HepG2 (cell line): ENCODE measurements around the gene HOXB2. TPM values are rescaled to one million over a fixed set of nuclear protein-coding genes. Genes with fewer than 3 reads are reported as not detected.

ENCODE experiments used
- ATAC-seq: fragments of 200-7000 bp; cut with Tn5 transposase; 3 replicates; pipeline ENCODE4 v1.9.1; 2020; ENCODE audit warnings: mild to moderate bottlenecking, moderate library complexity
- BruUV-seq: library from RNA; stranded (reverse); fragments of 400-500 nt; replicated peaks from 2 replicates; lab custom pipeline; 2021; lab: Mats Ljungman, UMichigan
- CTCF ChIA-PET: fragments of 300-600 bp; formaldehyde crosslinking; extraction: SDS; loops from one replicate; lab custom pipeline; 2021; ENCODE audit warnings: low total read pairs, inconsistent platforms, low intra/inter-chr PET ratio; lab: Yijun Ruan, JAX
- POLR2A ChIA-PET: fragments of 350-600 bp; sonication (Branson Sonifier 250); formaldehyde crosslinking; loops from one replicate; lab custom pipeline; 2020; ENCODE audit warnings: antibody characterized with exemption, inconsistent platforms; lab: Yijun Ruan, JAX
- DNase-seq: peaks from one replicate; pipeline ENCODE4 v3.0.0-alpha.2; 2015; ENCODE audit warnings: low spot score
- FAIRE-seq: peaks from 3 replicates; lab custom pipeline; 2011; peaks lifted over from hg19 to GRCh38; lab: Jason Lieb, UNC
- H2AFZ ChIP-seq: one replicate; pipeline ENCODE4 v1.6.1; 2011; ENCODE audit warnings: low read length, inconsistent platforms
- H3K27ac ChIP-seq: fragments of 300-600 bp; 3 replicates; pipeline ENCODE4 v1.8.0; 2011; ENCODE audit warnings: mixed run types, mild to moderate bottlenecking, mixed read lengths, low read length, inconsistent platforms; ENCODE audit not compliant: insufficient read depth; ENCODE audit errors: extremely low read length
- H3K27me3 ChIP-seq, 2 experiments: fragments of 200-600 bp in 1 of 2; 2 replicates in 1 of 2; 3 replicates in 1 of 2; pipeline versions ENCODE4 v1.6.0 to v1.8.0; 2011; ENCODE audit warnings: low read length in 2 of 2, mild to moderate bottlenecking in 2 of 2, moderate library complexity in 2 of 2, inconsistent platforms in 1 of 2; ENCODE audit not compliant: insufficient read depth in 2 of 2, control insufficient read depth in 1 of 2
- H3K36me3 ChIP-seq, 2 experiments: fragments of 200-600 bp in 1 of 2; replicated peaks in 1 of 2; 2 replicates in 1 of 2; 3 replicates in 1 of 2; pipeline versions ENCODE4 v1.5.1 to v1.8.0; 2011; ENCODE audit warnings: low read length in 2 of 2, inconsistent platforms in 1 of 2; ENCODE audit not compliant: insufficient read depth in 2 of 2, control insufficient read depth in 1 of 2
- H3K4me1 ChIP-seq: 2 replicates; pipeline ENCODE4 v1.5.1; 2012; ENCODE audit warnings: low read length, inconsistent platforms; ENCODE audit not compliant: insufficient read depth
- H3K4me2 ChIP-seq: 2 replicates; pipeline ENCODE4 v1.6.0; 2011; ENCODE audit warnings: low read depth, low read length, inconsistent platforms
- H3K4me3 ChIP-seq, 3 experiments: fragments of 200-600 bp in 1 of 3; sonication (generic), shearing (Covaris generic) in 1 of 3; replicated peaks in 1 of 3; 2 replicates each; pipeline ENCODE4 v1.5.1; 2011 to 2016; ENCODE audit warnings: low read length in 3 of 3, inconsistent platforms in 2 of 3, low read depth in 2 of 3, mild to moderate bottlenecking in 2 of 3, control low read depth in 1 of 3, mixed read lengths in 1 of 3; ENCODE audit not compliant: insufficient read depth in 1 of 3
- H3K79me2 ChIP-seq: one replicate; pipeline ENCODE4 v1.6.1; 2011; ENCODE audit warnings: low read length, inconsistent platforms; ENCODE audit not compliant: insufficient read depth
- H3K9ac ChIP-seq: 2 replicates; pipeline ENCODE4 v1.6.0; 2011; ENCODE audit warnings: mild to moderate bottlenecking, low read depth, low read length, inconsistent platforms; ENCODE audit not compliant: insufficient read depth
- H3K9me3 ChIP-seq: 2 replicates; pipeline ENCODE4 v1.5.1; 2012; ENCODE audit warnings: mild to moderate bottlenecking, low read length
- H4K20me1 ChIP-seq: 2 replicates; pipeline ENCODE4 v1.6.0; 2011; ENCODE audit warnings: inconsistent platforms, mild to moderate bottlenecking, low read length, moderate library complexity; ENCODE audit not compliant: insufficient read depth
- ATF6 ChIP-seq: sonication (generic); formaldehyde crosslinking; conservative IDR thresholded peaks from 2 replicates; pipeline ENCODE4 v1.4.0; 2020; ENCODE audit warnings: missing genetic modification reagents
- MBD4 ChIP-seq: IDR thresholded peaks from 2 replicates; pipeline ENCODE4 v1.6.1; 2012; ENCODE audit warnings: low read length, inconsistent platforms, borderline replicate concordance
- NBN ChIP-seq: fragments of 450-650 bp; conservative IDR thresholded peaks from 2 replicates; pipeline ENCODE4 v1.6.1; 2017
- POGZ ChIP-seq: sonication (generic); formaldehyde crosslinking; IDR thresholded peaks from 2 replicates; pipeline ENCODE4 v1.4.0; 2020; ENCODE audit warnings: mild to moderate bottlenecking, missing genetic modification reagents
- PRMT3 ChIP-seq: sonication (generic); formaldehyde crosslinking; IDR thresholded peaks from 2 replicates; pipeline ENCODE4 v1.8.1; 2022; ENCODE audit warnings: low read depth, mild to moderate bottlenecking, moderate library complexity, missing genetic modification reagents, borderline replicate concordance
- RCOR2 ChIP-seq: IDR thresholded peaks from 2 replicates; pipeline ENCODE4 v1.6.1; 2016; ENCODE audit warnings: missing biosample characterization, missing genetic modification reagents
- SATB2 ChIP-seq: sonication (generic); formaldehyde crosslinking; IDR thresholded peaks from 2 replicates; pipeline ENCODE4 v1.5.0; 2020; ENCODE audit warnings: missing genetic modification reagents
- SNAPC4 ChIP-seq: sonication (generic); formaldehyde crosslinking; IDR thresholded peaks from 2 replicates; pipeline ENCODE4 v1.4.0; 2020; ENCODE audit warnings: mild to moderate bottlenecking, missing genetic modification reagents
- SNRNP70 ChIP-seq: fragments of 200-400 bp; formaldehyde crosslinking; IDR thresholded peaks from 2 replicates; pipeline ENCODE4 v1.6.1; 2017; ENCODE audit warnings: mild to moderate bottlenecking, low read depth, low read length, moderate library complexity
- YEATS2 ChIP-seq: sonication (generic); formaldehyde crosslinking; IDR thresholded peaks from 2 replicates; pipeline ENCODE4 v1.4.0; 2020; ENCODE audit warnings: missing genetic modification reagents, borderline replicate concordance
- ZC3H13 ChIP-seq: sonication (generic); formaldehyde crosslinking; IDR thresholded peaks from 2 replicates; pipeline ENCODE4 v1.8.1; 2023; ENCODE audit warnings: mild to moderate bottlenecking, missing genetic modification reagents, moderate library complexity
- ZKSCAN8 ChIP-seq: IDR thresholded peaks from 2 replicates; pipeline ENCODE4 v1.6.1; 2016; ENCODE audit warnings: borderline replicate concordance, missing genetic modification reagents, missing compliant biosample characterization
- ZNF207 ChIP-seq: fragments of 450-650 bp; IDR thresholded peaks from 2 replicates; pipeline ENCODE4 v1.6.1; 2016; ENCODE audit warnings: antibody characterized with exemption, borderline replicate concordance
- ZNF317 ChIP-seq: sonication (generic); formaldehyde crosslinking; IDR thresholded peaks from 2 replicates; pipeline ENCODE4 v1.5.0; 2020; ENCODE audit warnings: mild to moderate bottlenecking, missing genetic modification reagents
- ZNF350 ChIP-seq: sonication (generic); formaldehyde crosslinking; IDR thresholded peaks from 2 replicates; pipeline ENCODE4 v1.4.0; 2020; ENCODE audit warnings: mild to moderate bottlenecking, low read depth, missing genetic modification reagents, borderline replicate concordance
- ZNF432 ChIP-seq: sonication (generic); formaldehyde crosslinking; IDR thresholded peaks from 2 replicates; pipeline ENCODE4 v1.5.0; 2020; ENCODE audit warnings: missing genetic modification reagents, mild to moderate bottlenecking, borderline replicate concordance
- ZNF75D ChIP-seq: sonication (generic); formaldehyde crosslinking; IDR thresholded peaks from 2 replicates; pipeline ENCODE4 v1.8.1; 2023; ENCODE audit warnings: missing genetic modification reagents, mild to moderate bottlenecking, borderline replicate concordance
- WGBS: methylation state at CpG from one replicate; pipeline ENCODE4 v1.1.6; 2017; ENCODE audit warnings: low lambda C conversion rate; 5-methylcytosine and 5-hydroxymethylcytosine counted together
- in situ Hi-C: cut with HindIII; loops from 2 replicates; pipeline ENCODE4 v1.10.0; 2017; ENCODE audit warnings: low pct_unique_long_range_greater_than_20kb; ENCODE audit not compliant: extremely low pct_ligation_motif_present
- intact Hi-C: fragments of 100-400 bp; cut with micrococcal nuclease; formaldehyde crosslinking; loops from one replicate; pipeline ENCODE4 v1.10.0; 2022; ENCODE audit not compliant: unreplicated experiment
- polyA plus RNA-seq, 8 experiments: library from polyadenylated mRNA; depleted of rRNA in 3 of 8; stranded (reverse) in 7 of 8; unstranded in 1 of 8; fragments of >200 nt; fragmentation: Illumina TruSeq in 4 of 8; extraction: Trizol in 4 of 8; gene quantifications; 2 replicates each; pipeline versions ENCODE4 v1.2.1 to v1.2.3, GENCODE V29; 2011 to 2016; ENCODE audit warnings: low read depth in 4 of 8, missing spikeins in 1 of 8, mixed read lengths in 1 of 8; ENCODE audit not compliant: insufficient read depth in 1 of 8
- total RNA-seq, 5 experiments: library from RNA; depleted of rRNA; stranded (reverse); fragments of >200 nt; fragmentation: Illumina TruSeq; extraction: Trizol; gene quantifications; 2 replicates each; pipeline ENCODE4 v1.2.3, GENCODE V29; 2016; ENCODE audit warnings: low read depth in 1 of 5

The HOXB2 gene
- total and polyA plus RNA-seq, 2 of the 13 experiments (the other 11 are each of a cell fraction or from before 2014, with no cell fraction given), result not detected

- Histone ChIP-seq H4K20me1 (0 out of 2 replicates have a peak, but pooled peaks cover 4% of the 10 kb centered on the region), H2AFZ (no peak overlapping the region), H3K4me1 (no peaks in the 10 kb centered on the region), H3K79me2 (no peaks in the 10 kb centered on the region), H3K4me2 (no peak overlapping the region), H3K9me3 (no peaks in the 10 kb centered on the region), H3K4me3 (no peak overlapping the region), H3K9ac (no peak overlapping the region), H3K27ac (no peak overlapping the region), H3K36me3 (no peaks in the 10 kb centered on the region), H3K27me3 (peaks cover 23 to 98% of the 10 kb centered on the region in 2 experiments)
- in situ Hi-C loops, result no loop called here
- DNase-seq, result no peak
- WGBS, result 2% methylated on average over 6 of the region's 6 CpGs
- FAIRE-seq, result no peak
- POLR2A ChIA-PET, result no interaction called here
- no peak for ATAC-seq
- BruUV-seq, result no TSS peak
- intact Hi-C loops, result no loop called here
- CTCF ChIA-PET, result no interaction called here
- TF ChIP-seq ZC3H13 (CRISPR knock-in tag) (no peak), ZNF207 (no peak), ATF6 (CRISPR knock-in tag) (no peak), PRMT3 (CRISPR knock-in tag) (no peak), SNRNP70 (no peak), ZNF317 (no peak), ZNF75D (CRISPR knock-in tag) (no peak), ZKSCAN8 (no peak), ZNF350 (CRISPR knock-in tag) (no peak), ZNF432 (CRISPR knock-in tag) (no peak), SATB2 (CRISPR knock-in tag) (no peak), SNAPC4 (CRISPR knock-in tag) (no peak), MBD4 (no peak), RCOR2 (CRISPR knock-in tag) (no peak), POGZ (CRISPR knock-in tag) (no peak), NBN (no peak), YEATS2 (CRISPR knock-in tag) (no peak)
Measured at GRCh38 chr17:48569674-48570324, 24.9 kb upstream of the HOXB2 start.
